Transverse colon (tissue), 4 donors: ENCODE measurements around the gene ZNF32.

Source experiments
- CTCF ChIP-seq, 5 experiments: fragments of 200-600 bp in 3 of 5; fragments of 450-650 bp in 2 of 5; sonication (generic) in 3 of 5; IDR thresholded peaks; 1 replicate in 2 of 5; 2 replicates in 3 of 5; pipeline ENCODE4 v1.5.1; 2016 to 2017; ENCODE audit warnings: antibody characterized with exemption in 5 of 5, inconsistent platforms in 3 of 5, mild to moderate bottlenecking in 2 of 5, moderate library complexity in 1 of 5
- EP300 ChIP-seq: sonication (generic); formaldehyde crosslinking; IDR thresholded peaks from one replicate; pipeline ENCODE4 v1.6.1; 2017; ENCODE audit warnings: antibody characterized with exemption, low read depth
- POLR2A ChIP-seq: fragments of 450-650 bp; IDR thresholded peaks from one replicate; pipeline ENCODE4 v1.6.1; 2016; ENCODE audit warnings: antibody characterized with exemption, mild to moderate bottlenecking, moderate library complexity
- POLR2AphosphoS5 ChIP-seq, 3 donors: sonication (generic); formaldehyde crosslinking; IDR thresholded peaks; one replicate each; pipeline ENCODE4 v1.6.1; 2016; ENCODE audit warnings: antibody characterized with exemption in 3 of 3

DNA sequence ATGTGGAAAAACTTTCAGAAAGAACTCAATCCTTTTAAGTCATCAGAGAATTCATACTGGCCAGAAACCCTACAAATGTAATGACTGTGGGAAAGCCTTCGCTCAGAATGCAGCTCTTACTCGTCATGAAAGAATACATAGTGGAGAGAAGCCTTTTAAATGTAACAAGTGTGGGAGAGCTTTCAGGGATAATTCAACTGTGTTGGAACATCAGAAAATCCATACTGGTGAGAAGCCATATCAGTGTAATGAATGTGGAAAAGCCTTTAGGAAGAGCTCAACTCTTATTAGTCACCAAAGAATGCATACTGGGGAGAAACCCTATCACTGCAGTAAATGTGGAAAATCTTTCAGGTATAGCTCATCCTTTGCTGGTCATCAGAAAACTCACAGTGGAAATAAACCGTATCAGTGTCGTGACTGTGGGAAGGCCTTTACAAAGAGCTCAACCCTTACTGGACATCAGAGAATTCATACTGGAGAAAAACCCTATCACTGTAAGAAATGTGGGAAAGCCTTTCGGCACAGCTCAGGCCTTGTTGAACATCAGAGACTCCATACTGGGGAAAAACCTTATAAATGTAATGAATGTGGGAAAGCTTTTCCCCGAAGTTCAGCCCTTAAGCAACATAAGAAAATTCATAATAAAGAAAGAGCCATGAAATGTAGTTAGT is 31.8 kb downstream of the ZNF32 start:
- no peak for TF ChIP-seq CTCF (IDR thresholded peaks at IDR 0.05)
- no peak for TF ChIP-seq POLR2A
- TF ChIP-seq EP300, result no peak
- no peak for TF ChIP-seq POLR2AphosphoS5 (IDR thresholded peaks at IDR 0.05)
